Middle frontal gyrus (tissue), 1 donor: ENCODE measurements around the gene WBP1L.
"Not testable (repeated sequence)": the region's sequence is repeated elsewhere in the genome, so short reads cannot be mapped to it uniquely, and the experiment has no call there.

Experiments
- DNase-seq: peaks from one replicate; pipeline ENCODE4 v3.0.0-alpha.2; 2015; ENCODE audit warnings: low spot score; ENCODE audit errors: extremely low spot score

The WBP1L gene

DNA sequence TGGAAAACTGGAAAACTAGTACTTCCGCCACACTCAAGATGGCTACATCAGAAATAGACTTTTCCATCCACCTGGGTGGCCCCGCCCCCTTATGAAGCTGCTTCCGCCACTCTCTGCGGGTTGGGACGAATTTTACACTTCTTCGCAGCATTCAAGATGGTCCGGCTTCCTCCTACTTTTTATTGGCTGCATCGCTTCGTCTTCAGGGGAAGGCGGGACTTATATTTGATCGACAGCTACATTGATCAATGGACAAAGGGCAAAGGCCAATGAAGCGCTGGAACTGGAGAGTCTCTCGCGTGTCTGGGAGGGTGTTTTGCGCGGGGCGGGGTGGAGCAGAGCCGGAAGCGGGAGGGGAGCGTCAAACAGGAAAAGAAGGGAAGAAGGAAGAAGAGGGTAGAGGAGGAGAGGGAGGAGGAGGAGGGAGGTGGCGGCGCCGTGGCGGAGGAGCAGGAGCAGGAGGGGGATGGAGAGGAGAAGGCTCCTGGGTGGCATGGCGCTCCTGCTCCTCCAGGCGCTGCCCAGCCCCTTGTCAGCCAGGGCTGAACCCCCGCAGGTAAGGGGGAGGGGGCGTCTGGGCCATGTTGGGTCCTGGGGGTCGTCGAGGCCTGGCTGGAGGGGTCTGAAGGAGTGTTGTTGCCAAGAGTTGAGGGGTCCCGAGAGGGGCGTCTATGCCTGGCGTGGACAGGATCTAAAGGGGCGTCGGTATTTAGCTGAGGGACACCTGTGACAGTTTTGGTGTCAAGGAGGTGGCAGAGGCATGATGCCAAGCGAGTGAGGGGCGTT, at the start of gene WBP1L:
WBP1L (plus strand) TSS at position 361 of the 786 bp plus-strand sequence; CDS start at position 467, 106 bp downstream.
- peak; percentile 98 for DNase-seq

DNA sequence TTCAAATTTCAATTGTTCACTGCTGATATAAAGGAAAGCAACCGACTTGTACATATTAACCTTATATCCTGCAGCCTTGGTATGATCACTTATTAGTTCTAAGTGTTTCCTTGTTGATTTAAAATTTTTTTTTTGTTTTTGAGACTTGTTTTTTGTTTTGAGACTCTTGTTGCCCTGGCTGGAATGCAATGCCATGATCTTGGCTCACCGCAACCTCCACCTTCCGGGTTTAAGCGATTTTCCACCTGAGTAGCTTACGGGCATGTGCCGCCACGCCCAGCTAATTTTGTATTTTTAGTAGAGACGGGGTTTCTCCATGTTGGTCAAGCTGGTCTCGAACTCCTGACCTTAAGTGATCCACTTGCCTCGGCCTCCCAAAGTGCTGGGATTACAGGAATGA, 48.3 kb upstream of the WBP1L start:
- DNase-seq = not testable (repeated sequence)

- no peak for DNase-seq
Observed at GRCh38 chr10:102696736-102697135, 47.0 kb upstream of the WBP1L start.

DNA sequence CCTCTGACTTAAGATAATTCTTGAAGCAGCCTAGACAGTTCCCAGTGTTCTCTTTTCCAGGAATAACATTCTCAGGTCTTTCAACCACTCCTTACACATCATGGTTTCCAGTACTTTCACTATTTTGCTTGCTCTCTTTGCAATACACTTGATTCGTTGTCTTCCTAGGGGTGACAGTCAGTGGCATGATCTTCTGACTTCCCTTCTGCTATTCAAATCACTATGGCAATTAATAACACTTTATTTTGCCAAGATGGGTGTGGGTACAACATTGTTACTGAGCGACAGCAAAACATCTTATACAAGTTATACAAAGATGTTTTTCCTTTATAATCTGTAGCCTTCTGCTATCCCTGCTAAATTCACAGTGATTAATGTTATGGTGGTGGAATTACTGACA, 44.9 kb upstream of the WBP1L start:
- DNase-seq = no peak

DNA sequence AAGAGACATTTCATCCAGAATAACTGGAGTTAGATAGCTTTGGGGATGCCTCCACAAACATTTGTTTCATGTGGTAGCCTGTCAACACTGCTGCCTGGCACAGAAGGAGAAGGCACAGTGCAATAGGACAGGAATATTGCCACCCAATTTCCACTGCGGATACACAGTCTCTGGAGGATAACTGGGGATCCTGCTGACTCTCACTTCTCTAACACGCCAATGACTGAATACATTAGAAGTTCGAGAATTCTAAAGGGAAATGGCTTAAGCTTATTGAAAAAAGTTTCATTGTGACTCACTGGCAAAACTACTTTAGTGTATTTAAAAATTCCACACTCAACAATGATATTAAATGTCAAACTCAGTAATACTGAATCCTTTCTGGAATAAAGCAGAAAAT, 42.5 kb upstream of the WBP1L start:
- DNase-seq = no peak

DNA sequence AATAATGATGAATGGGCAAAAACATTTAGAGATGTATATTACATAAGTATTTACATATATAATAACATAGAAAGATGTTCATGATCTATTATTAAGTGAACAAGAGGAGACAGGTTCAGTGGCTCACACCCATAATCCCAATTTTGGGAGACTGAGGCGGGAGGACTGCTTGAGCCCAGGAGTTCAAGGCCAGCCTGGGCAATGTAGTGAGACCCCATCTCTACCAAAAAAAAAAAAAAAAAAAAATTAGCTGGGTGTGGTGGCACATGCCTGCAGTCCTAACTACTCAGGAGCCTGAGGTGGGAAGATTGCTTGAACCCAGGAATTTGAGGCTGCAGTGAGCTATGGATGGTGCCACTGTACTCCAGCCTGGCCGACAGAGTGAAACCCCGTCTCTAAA, 42.0 kb upstream of the WBP1L start:
- DNase-seq = no peak

GRCh38 chr10:102702742-102703141, 41.0 kb upstream of the WBP1L start:
- DNase-seq = no peak

DNA sequence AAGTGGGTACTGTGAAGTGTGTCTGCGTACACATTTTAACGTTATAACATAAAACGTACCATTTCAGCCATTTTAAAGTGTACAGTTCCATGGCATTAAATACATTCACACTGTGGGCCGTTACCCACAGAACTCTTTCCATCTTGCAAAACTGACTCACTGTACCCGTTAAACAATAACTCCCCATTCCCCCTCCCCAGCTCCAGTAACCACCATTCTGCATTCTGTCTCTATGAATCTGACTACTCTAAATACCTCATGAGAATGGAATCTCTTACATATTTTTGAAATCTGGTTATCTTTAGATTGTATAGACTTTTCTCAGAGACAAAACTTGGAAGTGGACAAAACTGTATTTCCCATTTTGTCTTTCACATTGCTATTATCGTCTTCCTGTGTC, 38.8 kb upstream of the WBP1L start:
- no peak for DNase-seq

GRCh38 chr10:102705531-102705930, 38.2 kb upstream of the WBP1L start:
- no peak for DNase-seq

DNA sequence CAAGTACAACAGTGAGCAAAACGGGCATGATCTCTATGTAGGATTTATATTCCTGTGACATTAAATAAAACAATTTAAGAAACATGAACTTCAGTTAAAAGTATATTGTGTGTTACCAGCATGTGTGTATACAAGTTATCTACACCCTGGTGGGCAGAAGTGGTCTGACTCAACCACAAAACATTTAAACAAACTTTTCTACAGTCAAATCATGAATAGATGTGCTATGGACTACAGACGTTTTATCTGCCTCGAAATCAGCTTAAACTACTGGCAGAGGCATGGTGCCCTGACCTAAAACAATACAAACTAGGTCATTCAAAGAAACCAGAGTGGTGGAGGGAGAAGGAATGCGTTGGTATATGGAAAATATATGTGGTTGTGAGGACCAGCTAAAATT, 33.1 kb upstream of the WBP1L start:
- no peak for DNase-seq

GRCh38 chr10:102712089-102712488, 31.7 kb upstream of the WBP1L start:
- DNase-seq = no peak

GRCh38 chr10:102712843-102713538, 30.8 kb upstream of the WBP1L start:
- DNase-seq = no peak

GRCh38 chr10:102713539-102713813, 30.3 kb upstream of the WBP1L start:
- DNase-seq = no peak

- peak; percentile 99 for DNase-seq
Observed at GRCh38 chr10:102713814-102714620, 29.7 kb upstream of the WBP1L start, which contains the start of gene ARL3. ARL3 (minus strand) TSS chr10:102714397; CDS start chr10:102714275, 122 bp downstream.

- no peak for DNase-seq
Observed at GRCh38 chr10:102714621-102715455, 28.9 kb upstream of the WBP1L start, which contains the start of gene SFXN2. SFXN2 (plus strand) TSS chr10:102714636; CDS start chr10:102726637, 12,001 bp downstream.

DNA sequence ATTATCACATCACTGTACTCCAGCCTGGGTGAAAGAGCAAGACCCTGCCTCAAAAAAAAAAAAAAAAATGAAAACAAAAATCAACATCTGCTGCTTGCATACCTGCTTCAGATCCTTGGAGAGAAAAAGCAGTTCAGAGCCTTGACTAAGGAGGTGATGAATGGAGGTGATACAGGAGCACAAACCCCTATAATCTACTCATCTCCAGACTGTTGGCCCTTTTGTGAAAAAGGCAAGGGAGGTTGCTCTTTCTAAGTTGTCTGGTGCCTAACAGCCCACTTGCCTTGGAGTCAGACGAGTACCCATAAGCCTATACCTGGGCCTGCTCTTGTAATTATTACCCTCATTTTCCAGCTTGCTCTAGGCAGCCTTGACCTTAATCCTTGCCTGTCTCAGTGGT, 27.9 kb upstream of the WBP1L start:
- no peak for DNase-seq

DNA sequence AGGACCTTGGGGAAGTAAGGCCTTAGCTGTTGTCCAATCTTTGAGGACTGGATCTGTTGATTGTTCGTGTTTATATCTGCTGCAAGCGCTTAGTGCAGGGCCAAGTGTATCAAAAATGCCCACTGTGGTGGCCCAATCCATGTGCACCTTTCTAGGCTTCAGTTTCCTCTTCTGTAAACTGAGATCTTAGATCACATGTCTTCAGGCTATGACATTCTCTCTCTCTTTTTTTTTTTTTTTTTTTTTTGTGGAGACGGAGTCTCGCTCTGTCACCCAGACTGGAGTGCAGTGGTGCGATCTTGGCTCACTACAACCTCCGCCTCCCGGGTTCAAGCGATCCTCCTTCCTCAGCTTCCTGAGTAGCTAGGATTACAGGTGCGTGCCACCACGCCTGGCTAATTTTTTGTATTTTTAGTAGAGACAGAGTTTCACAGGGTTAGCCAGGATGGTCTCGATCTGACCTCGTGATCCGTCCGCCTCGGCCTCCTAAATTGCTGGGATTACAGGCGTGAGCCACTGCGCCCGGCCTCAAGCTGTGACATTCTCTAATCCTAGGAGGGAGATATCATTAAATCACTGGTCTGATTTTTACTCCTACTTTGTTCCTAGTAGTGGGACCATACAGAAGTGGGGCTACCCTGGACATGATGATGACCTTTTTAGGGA, 26.7 kb upstream of the WBP1L start:
- not testable (repeated sequence) for DNase-seq

GRCh38 chr10:102718220-102718619, 25.5 kb upstream of the WBP1L start:
- DNase-seq = no peak

GRCh38 chr10:102720337-102720736, 23.4 kb upstream of the WBP1L start:
- DNase-seq = no peak

- no peak for DNase-seq
Observed at GRCh38 chr10:102720775-102721301, 22.9 kb upstream of the WBP1L start.
